Colon (tissue), 2 donors: ENCODE data around the gene GEMIN5.

ENCODE experiments used
- FAIRE-seq: peaks from 2 replicates; lab custom pipeline; 2012; peaks lifted over from hg19 to GRCh38; lab: Jason Lieb, UNC
- donor health status: control.
- donor health status: control.

Gene GEMIN5

GRCh38 chr5:154881986-154882385 lies 56.0 kb downstream of the GEMIN5 start:
- no peak for FAIRE-seq

GRCh38 chr5:154878642-154879335 lies 59.2 kb downstream of the GEMIN5 start:
- no peak for FAIRE-seq

DNA sequence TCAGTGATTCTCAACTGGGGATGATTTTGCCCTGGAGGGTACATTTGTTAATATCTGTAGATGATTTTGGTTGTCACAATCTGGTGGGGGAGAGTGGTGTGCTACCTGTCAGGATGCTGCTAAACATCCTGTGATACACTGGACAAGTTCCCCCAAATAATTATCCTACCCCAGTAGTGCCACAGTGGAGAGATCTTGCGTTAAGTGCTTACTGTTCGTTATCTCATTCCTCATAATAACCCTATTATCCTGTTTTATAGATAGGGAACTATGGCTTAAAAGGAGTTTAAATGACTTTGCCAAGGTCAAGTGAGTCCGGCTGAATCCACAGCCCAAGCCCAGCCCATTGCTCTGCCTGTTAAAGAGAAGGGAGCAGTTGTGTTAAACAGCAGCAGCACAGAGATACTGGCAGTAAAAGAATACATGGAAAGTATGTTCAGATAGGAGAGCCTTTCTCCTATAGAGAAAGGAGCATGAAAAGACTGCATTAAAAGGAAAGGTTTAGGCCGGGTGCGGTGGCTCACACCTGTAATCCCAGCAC lies 64.2 kb downstream of the GEMIN5 start:
- FAIRE-seq, result no peak

- no peak for FAIRE-seq
Observed at GRCh38 chr5:154871734-154872133, 66.3 kb downstream of the GEMIN5 start.

GRCh38 chr5:154868702-154869101 lies 69.3 kb downstream of the GEMIN5 start:
- no peak for FAIRE-seq

GRCh38 chr5:154866841-154867240 lies 71.2 kb downstream of the GEMIN5 start:
- no peak for FAIRE-seq

- no peak for FAIRE-seq
Observed at GRCh38 chr5:154865466-154866184, 72.4 kb downstream of the GEMIN5 start.

GRCh38 chr5:154863291-154864080 lies 74.5 kb downstream of the GEMIN5 start:
- FAIRE-seq, result no peak

GRCh38 chr5:154862766-154863165 lies 75.2 kb downstream of the GEMIN5 start:
- FAIRE-seq, result no peak

DNA sequence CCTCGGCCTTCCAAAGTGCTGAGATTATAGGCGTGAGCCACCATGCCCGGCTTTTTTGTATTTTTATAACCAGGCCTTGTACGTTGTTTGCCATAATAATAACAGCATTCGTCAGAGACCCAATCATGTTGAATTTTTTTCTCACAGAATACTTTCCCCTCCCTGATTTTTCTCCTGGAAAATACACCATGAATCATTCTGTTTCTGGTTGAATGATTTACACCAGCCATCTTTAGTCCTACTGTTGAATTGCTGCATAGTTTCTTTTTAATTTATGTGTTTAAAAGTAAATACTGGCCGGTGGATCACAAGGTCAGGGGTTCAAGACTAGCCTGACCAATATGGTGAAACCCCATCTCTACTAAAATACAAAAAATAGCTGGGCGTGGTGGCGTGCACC lies 76.1 kb downstream of the GEMIN5 start:
- FAIRE-seq, result no peak

DNA sequence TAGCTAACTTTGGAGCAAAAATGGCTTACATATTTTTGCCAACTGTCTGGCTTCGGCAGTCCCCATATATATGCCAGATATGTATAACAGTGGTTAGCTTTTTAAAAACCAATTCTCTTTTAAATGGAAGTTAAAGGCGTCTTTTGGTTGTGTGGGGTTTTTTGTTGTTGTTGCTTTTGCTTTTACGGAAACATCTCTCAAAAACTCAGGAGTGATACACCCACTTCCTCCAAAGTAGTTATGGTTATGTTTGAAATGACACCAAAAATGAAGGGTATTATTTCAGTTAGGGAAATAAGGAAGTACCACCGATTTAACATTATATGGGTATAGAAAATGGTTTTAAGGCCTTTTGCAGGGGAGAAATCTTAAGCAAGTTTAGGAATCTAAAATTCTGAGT lies 77.2 kb downstream of the GEMIN5 start:
- no peak for FAIRE-seq

DNA sequence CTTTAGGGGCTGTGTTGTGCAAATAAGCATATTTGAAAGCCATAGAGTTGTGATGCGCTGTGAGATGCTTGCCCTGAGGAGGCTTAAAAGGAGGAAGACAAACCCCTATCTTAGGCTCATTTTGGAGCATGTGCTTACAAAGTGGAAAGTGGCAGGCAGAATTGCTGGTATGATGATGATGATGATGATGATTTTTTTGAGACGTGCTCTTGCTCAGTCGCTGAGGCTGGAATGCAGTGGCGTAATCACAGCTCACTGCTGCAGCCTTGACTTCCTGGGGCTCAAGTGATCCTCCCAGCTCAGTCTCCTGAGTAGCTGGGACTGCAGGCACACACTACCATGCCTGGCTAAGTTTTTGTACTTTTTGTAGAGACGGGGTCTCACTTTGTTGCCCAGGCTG lies 77.9 kb downstream of the GEMIN5 start:
- no peak for FAIRE-seq

- FAIRE-seq, result no peak
Observed at GRCh38 chr5:154858972-154859871, 78.8 kb downstream of the GEMIN5 start.

GRCh38 chr5:154858297-154858971 lies 79.6 kb downstream of the GEMIN5 start, which contains the start of gene CNOT8:
TSS of gene CNOT8 (plus strand) at chr5:154858627. CDS start at chr5:154863279, 4,652 bp downstream.
- no peak for FAIRE-seq

GRCh38 chr5:154857530-154858296 lies 80.3 kb downstream of the GEMIN5 start:
- no peak for FAIRE-seq

DNA sequence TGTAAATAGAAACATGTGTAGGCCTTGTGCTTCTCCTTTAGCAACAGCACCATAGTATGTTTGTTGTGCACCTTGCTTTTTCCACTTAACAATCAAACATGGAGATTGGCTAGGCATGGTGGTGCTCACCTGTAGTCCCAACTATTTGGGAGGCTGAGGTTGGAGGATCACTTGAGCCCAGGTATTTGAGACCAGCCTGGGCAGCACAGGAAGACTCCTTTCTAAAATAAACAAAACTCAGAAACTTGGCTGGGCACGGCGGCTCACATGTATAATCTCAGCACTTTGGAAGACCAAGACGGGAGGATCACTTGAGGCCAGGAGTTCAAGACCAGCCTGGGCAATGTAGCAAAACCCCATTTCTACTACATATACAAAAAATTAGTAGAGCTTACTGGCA lies 86.7 kb downstream of the GEMIN5 start:
- no peak for FAIRE-seq

- FAIRE-seq, result no peak
Observed at GRCh38 chr5:154850255-154851062, 87.6 kb downstream of the GEMIN5 start, which contains the start of gene FAXDC2. TSS of gene FAXDC2 (minus strand) at chr5:154850603. CDS start at chr5:154838178, 12,425 bp downstream.

- no peak for FAIRE-seq
Observed at GRCh38 chr5:154849791-154850201, 88.2 kb downstream of the GEMIN5 start.

DNA sequence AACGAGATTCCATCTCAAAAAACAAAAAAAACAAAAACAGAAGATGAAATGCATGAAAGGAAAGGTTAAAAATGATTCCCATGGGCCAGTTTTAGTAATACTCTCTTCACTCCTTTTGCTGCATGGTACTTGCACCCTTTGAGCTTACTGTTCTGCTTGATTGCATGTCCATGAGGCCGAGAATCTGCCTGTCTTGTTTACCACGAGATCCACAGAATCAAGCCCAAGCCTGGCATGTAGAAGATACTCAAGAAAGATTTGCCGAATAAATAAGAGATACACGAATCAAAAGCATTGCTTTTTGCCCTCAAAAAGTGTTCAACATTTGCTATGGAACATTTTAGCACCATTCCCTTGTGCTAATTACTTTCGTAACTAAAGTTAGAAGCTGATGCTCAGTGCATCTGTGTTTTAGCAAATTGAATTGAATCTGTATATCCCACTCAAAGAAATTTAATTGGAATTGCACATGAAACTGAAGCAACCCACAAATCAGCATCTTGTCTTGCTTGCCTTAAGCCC lies 88.7 kb downstream of the GEMIN5 start:
- no peak for FAIRE-seq
